GM21529 (cell line): Measurements from ENCODE around the gene ID1.
"Not testable (repeated sequence)": the region's sequence is repeated elsewhere in the genome, so short reads cannot be mapped to it uniquely, and the experiment has no call there.

Experiments
- ATAC-seq: cut with Tn5 transposase; IDR thresholded peaks from one replicate; pipeline ENCODE4 v1.9.1; 2021; ENCODE audit not compliant: unreplicated experiment

ID1 gene

GRCh38 chr20:31597481-31597855 lies 7.6 kb upstream of the ID1 start:
- ATAC-seq: no peak

- ATAC-seq: no peak
Observed at GRCh38 chr20:31602431-31602778, 2.7 kb upstream of the ID1 start.

GRCh38 chr20:31602779-31603441 lies 2.2 kb upstream of the ID1 start:
- ATAC-seq: peak; percentile 67

- ATAC-seq: peak; percentile 42
Observed at GRCh38 chr20:31603822-31604566, 1.1 kb upstream of the ID1 start.

- no peak for ATAC-seq
Observed at GRCh38 chr20:31604567-31605030, 490 bp upstream of the ID1 start.

GRCh38 chr20:31605902-31606803 lies 1.1 kb downstream of the ID1 start:
- no peak for ATAC-seq

GRCh38 chr20:31606804-31607639 lies 1.9 kb downstream of the ID1 start:
- no peak for ATAC-seq

- no peak for ATAC-seq
Observed at GRCh38 chr20:31607640-31608250, 2.7 kb downstream of the ID1 start.

- no peak for ATAC-seq
Observed at GRCh38 chr20:31608251-31608945, 3.3 kb downstream of the ID1 start.

GRCh38 chr20:31612271-31612640 lies 7.2 kb downstream of the ID1 start:
- not testable (repeated sequence) for ATAC-seq

GRCh38 chr20:31615416-31615815 lies 10.3 kb downstream of the ID1 start:
- no peak for ATAC-seq

GRCh38 chr20:31617432-31618104 lies 12.5 kb downstream of the ID1 start:
- no peak for ATAC-seq

GRCh38 chr20:31620246-31620645 lies 15.2 kb downstream of the ID1 start:
- ATAC-seq: no peak

- not testable (repeated sequence) for ATAC-seq
Observed at GRCh38 chr20:31623123-31623505, 18.0 kb downstream of the ID1 start.

- not testable (repeated sequence) for ATAC-seq
Observed at GRCh38 chr20:31626534-31626933, 21.4 kb downstream of the ID1 start.

- not testable (repeated sequence) for ATAC-seq
Observed at GRCh38 chr20:31628057-31628456, 23.0 kb downstream of the ID1 start.

GRCh38 chr20:31630187-31630790 lies 25.2 kb downstream of the ID1 start:
- ATAC-seq: no peak

- no peak for ATAC-seq
Observed at GRCh38 chr20:31632548-31633338, 27.7 kb downstream of the ID1 start.
